Mesenchymal stem cell (in vitro differentiated cells and primary cell): ENCODE data around the gene SELL.

Source experiments
- DNase-seq: peaks from one replicate; pipeline ENCODE4 v3.0.0-alpha.2; 2013
- H2AFZ ChIP-seq: one replicate; pipeline ENCODE4 v1.6.1; 2013; ENCODE audit warnings: low read depth, mild to moderate bottlenecking, control low read depth, inconsistent platforms, low read length, moderate library complexity
- H2AK5ac ChIP-seq: 2 replicates; pipeline ENCODE4 v1.6.1; 2013; ENCODE audit warnings: low read length, moderate library complexity, mild to moderate bottlenecking, inconsistent platforms; ENCODE audit not compliant: severe bottlenecking
- H2BK120ac ChIP-seq: one replicate; pipeline ENCODE4 v1.6.1; 2013; ENCODE audit warnings: low read depth, mild to moderate bottlenecking, inconsistent platforms, low read length, moderate library complexity
- H2BK12ac ChIP-seq, 2 experiments: one replicate each; pipeline ENCODE4 v1.6.1; 2013; ENCODE audit warnings: inconsistent platforms in 2 of 2, low read length in 2 of 2, mild to moderate bottlenecking in 2 of 2, moderate library complexity in 2 of 2, control low read depth in 1 of 2
- H2BK15ac ChIP-seq: one replicate; pipeline ENCODE4 v1.6.1; 2013; ENCODE audit warnings: mild to moderate bottlenecking, low read depth, inconsistent platforms; ENCODE audit not compliant: poor library complexity, severe bottlenecking
- H2BK5ac ChIP-seq: 2 replicates; pipeline ENCODE4 v1.6.1; 2013; ENCODE audit warnings: low read depth, mild to moderate bottlenecking, low read length, control low read depth, inconsistent platforms; ENCODE audit not compliant: poor library complexity, severe bottlenecking
- H3K14ac ChIP-seq, 2 experiments: one replicate each; pipeline ENCODE4 v1.6.1; 2013; ENCODE audit warnings: inconsistent platforms in 2 of 2, low read length in 2 of 2, control low read depth in 1 of 2, mild to moderate bottlenecking in 1 of 2, moderate library complexity in 1 of 2
- H3K18ac ChIP-seq, 2 experiments: one replicate each; pipeline ENCODE4 v1.6.1; 2013; ENCODE audit warnings: inconsistent platforms in 2 of 2, low read length in 2 of 2, control low read depth in 1 of 2, low read depth in 1 of 2, mild to moderate bottlenecking in 1 of 2
- H3K23ac ChIP-seq, 2 experiments: one replicate each; pipeline ENCODE4 v1.6.1; 2013; ENCODE audit warnings: inconsistent platforms in 2 of 2, low read length in 2 of 2, mild to moderate bottlenecking in 2 of 2, moderate library complexity in 2 of 2, control low read depth in 1 of 2
- H3K27ac ChIP-seq: 2 replicates; pipeline ENCODE4 v1.5.1; 2013; ENCODE audit warnings: mild to moderate bottlenecking, moderate library complexity, low read length, control low read depth, inconsistent platforms; ENCODE audit not compliant: poor library complexity, severe bottlenecking
- H3K27me3 ChIP-seq, 2 experiments: 2 replicates each; pipeline versions ENCODE4 v1.6.1 to v1.7.0; 2013; ENCODE audit warnings: low read length in 2 of 2, mild to moderate bottlenecking in 2 of 2, moderate library complexity in 2 of 2, control low read depth in 1 of 2, inconsistent platforms in 1 of 2; ENCODE audit not compliant: control insufficient read depth in 1 of 2, insufficient read depth in 1 of 2
- H3K36me3 ChIP-seq, 2 experiments: 2 replicates each; pipeline versions ENCODE4 v1.6.1 to v1.7.0; 2013; ENCODE audit warnings: low read length in 2 of 2, control low read depth in 1 of 2, inconsistent platforms in 1 of 2, low read depth in 1 of 2, mild to moderate bottlenecking in 1 of 2; ENCODE audit not compliant: insufficient read depth in 2 of 2, control insufficient read depth in 1 of 2
- H3K4ac ChIP-seq, 2 experiments: one replicate each; pipeline ENCODE4 v1.6.1; 2013; ENCODE audit warnings: inconsistent platforms in 2 of 2, low read length in 2 of 2, mild to moderate bottlenecking in 2 of 2, moderate library complexity in 2 of 2, control low read depth in 1 of 2, low read depth in 1 of 2
- H3K4me1 ChIP-seq: 2 replicates; pipeline ENCODE4 v1.6.1; 2013; ENCODE audit warnings: low read depth, low read length, control low read depth; ENCODE audit not compliant: control insufficient read depth, insufficient read depth
- H3K4me2 ChIP-seq: 2 replicates; pipeline ENCODE4 v1.6.1; 2013; ENCODE audit warnings: low read length, mild to moderate bottlenecking, inconsistent platforms; ENCODE audit not compliant: poor library complexity, severe bottlenecking
- H3K4me3 ChIP-seq, 2 experiments: 2 replicates each; pipeline versions ENCODE4 v1.5.1 to v1.7.0; 2013; ENCODE audit warnings: low read length in 2 of 2, mild to moderate bottlenecking in 2 of 2, control low read depth in 1 of 2, low read depth in 1 of 2; ENCODE audit not compliant: insufficient read depth in 1 of 2
- H3K79me1 ChIP-seq: replicated peaks from 2 replicates; pipeline ENCODE4 v1.6.1; 2013; ENCODE audit warnings: mild to moderate bottlenecking, control low read depth, low read length, inconsistent platforms; ENCODE audit not compliant: poor library complexity, severe bottlenecking
- H3K9ac ChIP-seq: 2 replicates; pipeline ENCODE4 v1.7.0; 2013; ENCODE audit warnings: mild to moderate bottlenecking, low read length, moderate library complexity
- H3K9me3 ChIP-seq: 2 replicates; pipeline ENCODE4 v1.7.0; 2013; ENCODE audit warnings: mild to moderate bottlenecking, low read length; ENCODE audit not compliant: control insufficient read depth
- H4K8ac ChIP-seq: one replicate; pipeline ENCODE4 v1.6.1; 2013; ENCODE audit warnings: inconsistent platforms, mild to moderate bottlenecking, low read length, moderate library complexity
- H4K91ac ChIP-seq: one replicate; pipeline ENCODE4 v1.6.1; 2013; ENCODE audit warnings: mild to moderate bottlenecking, low read length, inconsistent platforms
- WGBS: methylation state at CpG from one replicate; pipeline ENCODE4 v1.1.7; 2013; ENCODE audit warnings: mixed read lengths; 5-methylcytosine and 5-hydroxymethylcytosine counted together

Gene SELL

DNA sequence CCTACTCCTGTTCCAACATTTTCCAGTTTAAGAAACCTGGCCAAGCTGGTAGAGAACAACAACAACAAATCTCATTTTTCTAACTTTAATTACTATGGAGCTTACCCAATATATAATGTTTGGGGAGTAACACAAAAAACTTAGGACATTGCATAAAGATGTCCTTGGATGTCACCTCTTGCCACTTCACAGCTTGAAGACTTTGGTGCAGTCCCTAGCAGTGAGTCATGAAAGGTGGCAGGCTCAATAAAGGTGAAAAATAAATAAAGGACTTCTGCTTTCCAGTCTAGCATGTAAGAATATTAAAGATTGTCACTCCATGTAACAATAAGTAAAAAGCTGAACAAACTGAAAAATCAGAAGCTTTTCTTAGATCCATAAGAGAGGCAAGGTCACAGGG, 63.9 kb downstream of the SELL start:
- Histone ChIP-seq H2BK120ac (no peak overlapping the region), H3K4me1 (no peaks in the 10 kb centered on the region), H4K8ac (no peak overlapping the region), H3K4me2 (no peak overlapping the region), H3K27ac (no peak overlapping the region), H4K91ac (no peak overlapping the region), H2AK5ac (no peak overlapping the region), H3K9ac (no peak overlapping the region), H2BK12ac (no peak overlapping the region), H2BK15ac (no peak overlapping the region), H3K79me1 (no peaks in the 10 kb centered on the region), H3K9me3 (no peaks in the 10 kb centered on the region), H3K4me3 (no peak overlapping the region), H3K27me3 (peaks cover 0 to 2% of the 10 kb centered on the region in 2 experiments), H2BK5ac (no peak overlapping the region), H3K4ac (no peak overlapping the region), H3K23ac (no peak overlapping the region), H3K14ac (no peak overlapping the region), H3K18ac (no peak overlapping the region), H3K36me3 (no peaks in the 10 kb centered on the region), H2AFZ (no peak overlapping the region)
- DNase-seq: no peak

DNA sequence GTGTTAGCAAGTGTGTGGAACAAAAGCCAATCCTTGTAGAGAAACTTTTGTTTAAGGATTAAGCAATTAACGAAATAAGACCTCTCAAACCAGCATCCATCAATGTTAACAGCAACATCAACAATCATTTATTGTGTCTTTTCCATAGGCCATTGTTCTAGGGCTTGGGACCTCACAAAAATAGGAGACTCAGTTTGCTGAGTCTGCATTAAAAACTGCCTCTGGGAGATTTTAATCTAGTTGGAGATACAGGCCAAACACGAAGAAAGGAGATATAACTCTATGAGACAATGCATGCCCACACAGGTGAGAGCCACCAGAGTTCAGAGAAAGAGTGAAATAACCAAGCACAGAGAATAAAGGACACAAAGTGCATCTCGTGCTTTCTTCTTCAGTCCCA, 67.1 kb downstream of the SELL start:
- DNase-seq: no peak
- no peaks in the 10 kb centered on the region for H3K9me3 ChIP-seq
- H3K4me3 ChIP-seq: no peak overlapping the region
- H3K14ac ChIP-seq: no peak overlapping the region
- no peak overlapping the region for H3K9ac ChIP-seq
- H3K4ac ChIP-seq: no peak overlapping the region
- 70% methylated on average over 3 of the region's 3 CpGs for WGBS
- H2BK5ac ChIP-seq: no peak overlapping the region
- H3K23ac ChIP-seq: no peak overlapping the region
- no peak overlapping the region for H3K27ac ChIP-seq
- H2BK120ac ChIP-seq: no peak overlapping the region
- peaks cover 0 to 2% of the 10 kb centered on the region in 2 experiments for H3K27me3 ChIP-seq
- H4K91ac ChIP-seq: no peak overlapping the region
- H2AFZ ChIP-seq: no peak overlapping the region
- no peak overlapping the region for H3K4me2 ChIP-seq
- no peak overlapping the region for H4K8ac ChIP-seq
- H3K36me3 ChIP-seq: no peaks in the 10 kb centered on the region
- no peak overlapping the region for H3K18ac ChIP-seq
- H3K4me1 ChIP-seq: no peaks in the 10 kb centered on the region
- H2BK15ac ChIP-seq: no peak overlapping the region
- H2BK12ac ChIP-seq: no peak overlapping the region
- H3K79me1 ChIP-seq: no peaks in the 10 kb centered on the region
- no peak overlapping the region for H2AK5ac ChIP-seq
